Measurements from ENCODE around the gene XXYLT1.

- TF ChIP-seq CTCF (optimal IDR thresholded peaks at IDR 0.05 in 1 of 3, IDR thresholded peaks at IDR 0.05 in 1 of 3, conservative IDR thresholded peaks at IDR 0.05 in 1 of 3; ENCODE audit: extremely low read depth in 1 of 3, insufficient read depth in 2 of 3, low read length in 3 of 3) (no peak), EZH2 (IDR thresholded peaks at IDR 0.05; ENCODE audit: low read length) (no peak)
Measured at GRCh38 chr3:195040094-195040493, 230.9 kb downstream of the XXYLT1 start.
